ENCODE results near the gene MLF2.

GRCh38 chr12:6777386-6777785, 24.4 kb upstream of the MLF2 start:
- TF ChIP-seq, protein P1, sequence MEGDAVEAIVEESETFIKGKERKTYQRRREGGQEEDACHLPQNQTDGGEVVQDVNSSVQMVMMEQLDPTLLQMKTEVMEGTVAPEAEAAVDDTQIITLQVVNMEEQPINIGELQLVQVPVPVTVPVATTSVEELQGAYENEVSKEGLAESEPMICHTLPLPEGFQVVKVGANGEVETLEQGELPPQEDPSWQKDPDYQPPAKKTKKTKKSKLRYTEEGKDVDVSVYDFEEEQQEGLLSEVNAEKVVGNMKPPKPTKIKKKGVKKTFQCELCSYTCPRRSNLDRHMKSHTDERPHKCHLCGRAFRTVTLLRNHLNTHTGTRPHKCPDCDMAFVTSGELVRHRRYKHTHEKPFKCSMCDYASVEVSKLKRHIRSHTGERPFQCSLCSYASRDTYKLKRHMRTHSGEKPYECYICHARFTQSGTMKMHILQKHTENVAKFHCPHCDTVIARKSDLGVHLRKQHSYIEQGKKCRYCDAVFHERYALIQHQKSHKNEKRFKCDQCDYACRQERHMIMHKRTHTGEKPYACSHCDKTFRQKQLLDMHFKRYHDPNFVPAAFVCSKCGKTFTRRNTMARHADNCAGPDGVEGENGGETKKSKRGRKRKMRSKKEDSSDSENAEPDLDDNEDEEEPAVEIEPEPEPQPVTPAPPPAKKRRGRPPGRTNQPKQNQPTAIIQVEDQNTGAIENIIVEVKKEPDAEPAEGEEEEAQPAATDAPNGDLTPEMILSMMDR (conservative IDR thresholded peaks at IDR 0.05) = no peak
- TF ChIP-seq ZFX (IDR thresholded peaks at IDR 0.05) = no peak
